Measurements from ENCODE around the gene KRT25.

KRT25 gene

DNA sequence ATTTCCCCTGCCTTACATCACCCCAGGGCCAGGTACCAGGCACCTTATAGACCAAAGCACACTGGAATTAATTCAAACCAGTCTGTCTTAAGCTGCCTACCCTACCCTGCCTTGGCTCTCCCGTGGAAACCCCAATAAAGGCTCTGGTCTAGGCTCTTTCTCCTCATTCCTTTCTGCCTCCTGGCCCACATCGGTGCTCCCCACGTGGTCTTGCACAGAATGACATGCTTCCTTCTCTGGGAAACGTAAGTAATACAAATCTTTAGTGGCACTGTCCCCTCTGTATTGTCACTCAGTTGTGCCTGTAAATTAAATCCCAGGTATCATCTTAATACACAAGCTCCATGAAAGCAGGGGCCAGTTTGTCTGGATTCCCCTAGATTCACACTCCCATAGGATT, 16.6 kb downstream of the KRT25 start:
- in situ Hi-C loops (cut with MboI; ENCODE audit: low sequenced_read_pairs, unreplicated experiment), result no loop called here
- TF ChIP-seq, protein P1, sequence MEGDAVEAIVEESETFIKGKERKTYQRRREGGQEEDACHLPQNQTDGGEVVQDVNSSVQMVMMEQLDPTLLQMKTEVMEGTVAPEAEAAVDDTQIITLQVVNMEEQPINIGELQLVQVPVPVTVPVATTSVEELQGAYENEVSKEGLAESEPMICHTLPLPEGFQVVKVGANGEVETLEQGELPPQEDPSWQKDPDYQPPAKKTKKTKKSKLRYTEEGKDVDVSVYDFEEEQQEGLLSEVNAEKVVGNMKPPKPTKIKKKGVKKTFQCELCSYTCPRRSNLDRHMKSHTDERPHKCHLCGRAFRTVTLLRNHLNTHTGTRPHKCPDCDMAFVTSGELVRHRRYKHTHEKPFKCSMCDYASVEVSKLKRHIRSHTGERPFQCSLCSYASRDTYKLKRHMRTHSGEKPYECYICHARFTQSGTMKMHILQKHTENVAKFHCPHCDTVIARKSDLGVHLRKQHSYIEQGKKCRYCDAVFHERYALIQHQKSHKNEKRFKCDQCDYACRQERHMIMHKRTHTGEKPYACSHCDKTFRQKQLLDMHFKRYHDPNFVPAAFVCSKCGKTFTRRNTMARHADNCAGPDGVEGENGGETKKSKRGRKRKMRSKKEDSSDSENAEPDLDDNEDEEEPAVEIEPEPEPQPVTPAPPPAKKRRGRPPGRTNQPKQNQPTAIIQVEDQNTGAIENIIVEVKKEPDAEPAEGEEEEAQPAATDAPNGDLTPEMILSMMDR (IDR thresholded peaks at IDR 0.05; ENCODE audit: borderline replicate concordance, control extremely low read depth, extremely low read depth, insufficient read depth, missing control alignments), result no peak
- DNase-seq (ENCODE audit: low spot score), result no peak

- TF ChIP-seq, protein P1 (IDR thresholded peaks at IDR 0.05; ENCODE audit: borderline replicate concordance, control extremely low read depth, extremely low read depth, insufficient read depth, missing control alignments), result no peak
- in situ Hi-C loops (cut with MboI; ENCODE audit: low sequenced_read_pairs, unreplicated experiment), result no loop called here
- no peak for DNase-seq (ENCODE audit: low spot score)
These were observed 20.1 kb downstream of the KRT25 start for GRCh38 chr17:40735016-40735415.

DNA sequence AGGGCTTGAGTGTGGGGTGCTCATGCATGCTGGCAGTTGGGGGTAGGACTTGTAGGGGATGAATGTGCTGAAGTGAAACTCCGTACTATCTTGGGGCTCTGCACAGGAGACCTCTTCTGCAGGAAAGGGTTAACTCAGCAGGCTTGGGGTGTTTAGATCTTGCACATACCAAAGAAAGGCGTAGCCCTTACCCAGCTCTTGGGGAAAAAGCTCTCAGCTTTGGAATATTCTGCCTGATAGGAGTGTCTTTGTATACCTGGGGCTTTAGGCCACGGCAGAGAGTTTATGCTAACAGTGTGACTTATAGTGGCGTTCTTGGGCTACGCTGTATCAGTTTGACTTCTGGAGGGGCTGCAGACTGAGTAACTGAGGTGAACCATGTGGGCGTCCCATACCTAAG, 21.1 kb downstream of the KRT25 start:
- TF ChIP-seq, protein P1 (IDR thresholded peaks at IDR 0.05; ENCODE audit: borderline replicate concordance, control extremely low read depth, extremely low read depth, insufficient read depth, missing control alignments), result no peak
- DNase-seq (ENCODE audit: low spot score), result no peak
- in situ Hi-C loops (cut with MboI; ENCODE audit: low sequenced_read_pairs, unreplicated experiment), result no loop called here

DNA sequence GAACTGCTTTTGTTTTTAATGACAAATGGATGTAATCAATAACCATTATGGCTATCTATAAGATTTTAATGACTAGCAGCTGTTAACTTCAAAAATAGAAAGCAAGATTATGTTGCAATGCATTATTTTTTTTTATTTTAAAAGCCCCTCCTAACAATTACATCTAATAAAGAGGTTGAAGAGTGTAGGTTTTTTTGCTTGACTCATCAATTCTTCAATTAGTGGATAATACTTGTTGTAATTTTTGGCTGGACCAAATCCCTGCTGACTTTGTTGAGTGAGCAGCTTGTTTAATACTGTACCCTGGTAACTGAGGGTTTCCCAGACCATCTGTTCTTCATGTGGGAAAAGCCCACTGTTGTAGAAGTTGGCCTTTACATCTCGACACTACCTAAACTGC, 24.2 kb downstream of the KRT25 start:
- in situ Hi-C loops (cut with MboI; ENCODE audit: low sequenced_read_pairs, unreplicated experiment), result no loop called here
- TF ChIP-seq, protein P1 (IDR thresholded peaks at IDR 0.05; ENCODE audit: borderline replicate concordance, control extremely low read depth, extremely low read depth, insufficient read depth, missing control alignments), result no peak
- DNase-seq (ENCODE audit: low spot score), result no peak

DNA sequence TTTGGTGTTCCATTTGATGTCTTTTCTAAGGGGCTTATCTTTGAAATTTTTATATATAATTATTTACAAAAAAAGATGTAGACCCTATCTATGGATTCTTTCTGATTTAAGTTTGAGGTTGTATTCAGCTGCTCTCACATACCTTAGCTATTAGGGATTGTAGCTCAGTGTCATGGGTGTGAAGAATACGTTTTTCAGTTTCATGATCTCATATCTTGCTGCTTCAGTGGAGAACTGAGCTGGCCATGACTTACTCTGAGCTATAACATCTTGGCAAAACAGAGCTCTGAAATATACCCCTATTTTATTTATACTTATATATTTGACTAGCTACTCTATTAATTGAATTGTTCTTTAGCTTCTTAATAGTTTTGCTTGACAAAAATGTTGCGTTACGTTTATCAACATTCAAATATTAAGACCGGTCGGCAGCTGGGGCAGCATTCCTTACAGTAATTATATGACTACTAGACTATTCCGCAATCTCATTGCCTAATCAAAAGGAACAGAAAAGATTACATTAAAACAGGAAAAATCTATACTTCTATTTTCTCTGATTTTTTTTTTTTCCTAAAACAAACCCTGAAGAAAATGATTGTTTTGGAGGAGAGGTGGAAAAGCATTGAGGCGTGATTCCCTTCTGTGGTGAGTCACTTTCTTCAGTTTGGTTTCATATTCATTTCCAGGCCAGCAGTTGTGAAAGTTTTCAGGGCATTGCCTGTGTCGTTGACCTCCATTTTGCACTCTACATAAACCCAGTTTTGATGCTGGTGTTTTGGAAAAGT, 27.5 kb downstream of the KRT25 start:
- in situ Hi-C loops (cut with MboI; ENCODE audit: low sequenced_read_pairs, unreplicated experiment), result no loop called here
- DNase-seq (ENCODE audit: low spot score), result peak; percentile 57
- TF ChIP-seq, protein P1 (IDR thresholded peaks at IDR 0.05; ENCODE audit: borderline replicate concordance, control extremely low read depth, extremely low read depth, insufficient read depth, missing control alignments), result no peak

GRCh38 chr17:40726919-40727318, 28.2 kb downstream of the KRT25 start:
- DNase-seq (ENCODE audit: low spot score), result no peak
- in situ Hi-C loops (cut with MboI; ENCODE audit: low sequenced_read_pairs, unreplicated experiment), result no loop called here
- TF ChIP-seq, protein P1 (IDR thresholded peaks at IDR 0.05; ENCODE audit: borderline replicate concordance, control extremely low read depth, extremely low read depth, insufficient read depth, missing control alignments), result no peak
